Measurements from ENCODE around the gene METAP1D. TPM values are rescaled to one million over a fixed set of nuclear protein-coding genes. Genes with fewer than 3 reads are reported as not detected.

METAP1D gene
- total RNA-seq, 1 donor from 2014 or later, result 8.2 TPM

DNA sequence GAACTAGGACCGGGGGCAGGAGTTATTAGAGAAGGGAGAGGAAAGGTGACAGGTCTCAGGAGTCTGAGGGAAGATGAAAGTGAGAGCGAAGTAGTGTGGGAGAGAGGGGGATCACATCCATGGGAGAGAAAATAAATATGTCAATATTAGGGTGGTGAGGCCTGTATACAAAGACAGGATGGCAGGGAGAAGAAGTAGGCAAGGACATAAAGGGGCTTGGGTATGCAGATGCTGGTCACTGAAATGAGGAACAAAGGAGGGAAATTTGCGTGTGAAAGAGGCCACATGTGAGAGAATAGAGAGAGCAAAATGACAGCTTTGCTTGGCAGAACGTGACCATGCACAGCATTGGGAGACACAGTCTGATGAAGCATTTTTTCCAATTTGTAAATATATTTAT, 13.6 kb downstream of the METAP1D start:
- H3K4me2 ChIP-seq, result no peak overlapping the region
- H3K9me3 ChIP-seq (ENCODE audit: low read depth), result no peaks in the 10 kb centered on the region
- H2AFZ ChIP-seq (replicated peaks), result no peak overlapping the region
- H3K79me2 ChIP-seq (ENCODE audit: low read depth), result no peaks in the 10 kb centered on the region
- Mint-ChIP-seq H3K4me1 (peaks cover 15% of the 10 kb centered on the region), H3K36me3 (no peaks in the 10 kb centered on the region), H3K9me3 (no peaks in the 10 kb centered on the region), H3K4me3 (no peak overlapping the region), H3K27ac (no peak overlapping the region), H3K27me3 (ENCODE audit: insufficient read depth, low read depth) (peaks cover 2% of the 10 kb centered on the region)
- no peak overlapping the region for H3K4me3 ChIP-seq
- no peak for TF ChIP-seq EZH2phosphoT487 (IDR thresholded peaks at IDR 0.05)
- TF ChIP-seq, protein P1, sequence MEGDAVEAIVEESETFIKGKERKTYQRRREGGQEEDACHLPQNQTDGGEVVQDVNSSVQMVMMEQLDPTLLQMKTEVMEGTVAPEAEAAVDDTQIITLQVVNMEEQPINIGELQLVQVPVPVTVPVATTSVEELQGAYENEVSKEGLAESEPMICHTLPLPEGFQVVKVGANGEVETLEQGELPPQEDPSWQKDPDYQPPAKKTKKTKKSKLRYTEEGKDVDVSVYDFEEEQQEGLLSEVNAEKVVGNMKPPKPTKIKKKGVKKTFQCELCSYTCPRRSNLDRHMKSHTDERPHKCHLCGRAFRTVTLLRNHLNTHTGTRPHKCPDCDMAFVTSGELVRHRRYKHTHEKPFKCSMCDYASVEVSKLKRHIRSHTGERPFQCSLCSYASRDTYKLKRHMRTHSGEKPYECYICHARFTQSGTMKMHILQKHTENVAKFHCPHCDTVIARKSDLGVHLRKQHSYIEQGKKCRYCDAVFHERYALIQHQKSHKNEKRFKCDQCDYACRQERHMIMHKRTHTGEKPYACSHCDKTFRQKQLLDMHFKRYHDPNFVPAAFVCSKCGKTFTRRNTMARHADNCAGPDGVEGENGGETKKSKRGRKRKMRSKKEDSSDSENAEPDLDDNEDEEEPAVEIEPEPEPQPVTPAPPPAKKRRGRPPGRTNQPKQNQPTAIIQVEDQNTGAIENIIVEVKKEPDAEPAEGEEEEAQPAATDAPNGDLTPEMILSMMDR (IDR thresholded peaks at IDR 0.05), result no peak
- TF ChIP-seq EZH2 (IDR thresholded peaks at IDR 0.05), result no peak
- H3K27me3 ChIP-seq, result no peaks in the 10 kb centered on the region
- no peaks in the 10 kb centered on the region for H3F3A ChIP-seq (ENCODE audit: low read depth)
- no peak for DNase-seq (ENCODE audit: low spot score)
- no peaks in the 10 kb centered on the region for H4K20me1 ChIP-seq (ENCODE audit: low read depth)
- no peak overlapping the region for H3K27ac ChIP-seq
- H3K4me1 ChIP-seq, result no peaks in the 10 kb centered on the region
- H3K36me3 ChIP-seq, result no peaks in the 10 kb centered on the region
- H3K9ac ChIP-seq, result no peak overlapping the region

DNA sequence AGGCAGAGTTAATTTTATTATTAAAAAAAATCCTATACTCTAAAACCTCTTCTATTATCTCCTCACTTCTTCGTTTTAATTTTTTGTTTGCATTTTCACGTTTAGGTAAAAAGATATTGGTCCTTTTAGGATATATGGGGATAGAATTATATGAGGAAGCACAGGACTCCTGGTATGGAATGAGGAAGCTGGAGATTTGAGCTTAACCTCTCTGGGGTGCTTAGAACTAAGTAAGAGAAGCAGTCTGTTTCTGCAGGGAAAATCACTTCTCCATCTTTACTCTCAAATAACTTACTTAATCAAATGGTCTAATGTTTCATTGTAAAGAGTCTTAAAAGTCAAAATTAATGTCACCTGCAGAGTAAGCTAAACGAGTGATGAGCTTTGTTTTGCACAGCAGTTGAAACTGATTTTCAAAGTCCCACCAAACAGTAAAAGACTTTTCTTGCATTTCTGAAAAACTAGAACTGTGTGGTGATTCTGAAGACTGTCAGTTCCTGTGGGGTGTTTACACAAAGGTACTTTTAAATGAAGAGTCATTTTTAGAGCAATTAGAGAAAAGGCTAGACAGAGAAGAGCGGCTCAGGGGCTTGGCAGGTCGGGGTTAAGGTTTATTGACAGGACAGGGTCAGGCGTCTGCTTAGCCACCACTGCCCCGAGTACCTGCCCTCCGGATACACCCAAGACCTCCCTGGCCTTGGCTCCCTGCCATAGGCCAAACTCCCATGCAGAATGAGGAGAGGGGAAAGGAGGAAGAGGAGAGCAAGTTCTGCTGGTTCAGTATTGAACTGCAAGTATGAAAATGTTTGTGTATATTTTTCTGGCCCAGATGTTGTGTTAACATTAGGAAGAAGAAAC, 21.6 kb downstream of the METAP1D start:
- Mint-ChIP-seq H3K27ac (peak overlapping the region; percentile 7), H3K27me3 (ENCODE audit: insufficient read depth, low read depth) (no peaks in the 10 kb centered on the region), H3K36me3 (no peaks in the 10 kb centered on the region), H3K4me1 (peaks cover 14% of the 10 kb centered on the region), H3K4me3 (peak overlapping the region; percentile 12), H3K9me3 (no peaks in the 10 kb centered on the region)
- no peaks in the 10 kb centered on the region for H4K20me1 ChIP-seq (ENCODE audit: low read depth)
- H3K4me3 ChIP-seq, result no peak overlapping the region
- peaks cover 18% of the 10 kb centered on the region for H3K4me1 ChIP-seq
- H3F3A ChIP-seq (ENCODE audit: low read depth), result peaks cover 11% of the 10 kb centered on the region
- H3K27ac ChIP-seq, result no peak overlapping the region
- no peaks in the 10 kb centered on the region for H3K9me3 ChIP-seq (ENCODE audit: low read depth)
- no peak for DNase-seq (ENCODE audit: low spot score)
- no peaks in the 10 kb centered on the region for H3K27me3 ChIP-seq
- TF ChIP-seq EZH2phosphoT487 (IDR thresholded peaks at IDR 0.05), result no peak
- TF ChIP-seq, protein P1 (IDR thresholded peaks at IDR 0.05), result no peak
- TF ChIP-seq EZH2 (IDR thresholded peaks at IDR 0.05), result no peak
- H3K9ac ChIP-seq, result no peak overlapping the region
- H3K36me3 ChIP-seq, result no peaks in the 10 kb centered on the region
- no peaks in the 10 kb centered on the region for H3K79me2 ChIP-seq (ENCODE audit: low read depth)
- H3K4me2 ChIP-seq, result peak overlapping the region; percentile 17
- no peak overlapping the region for H2AFZ ChIP-seq (replicated peaks)

DNA sequence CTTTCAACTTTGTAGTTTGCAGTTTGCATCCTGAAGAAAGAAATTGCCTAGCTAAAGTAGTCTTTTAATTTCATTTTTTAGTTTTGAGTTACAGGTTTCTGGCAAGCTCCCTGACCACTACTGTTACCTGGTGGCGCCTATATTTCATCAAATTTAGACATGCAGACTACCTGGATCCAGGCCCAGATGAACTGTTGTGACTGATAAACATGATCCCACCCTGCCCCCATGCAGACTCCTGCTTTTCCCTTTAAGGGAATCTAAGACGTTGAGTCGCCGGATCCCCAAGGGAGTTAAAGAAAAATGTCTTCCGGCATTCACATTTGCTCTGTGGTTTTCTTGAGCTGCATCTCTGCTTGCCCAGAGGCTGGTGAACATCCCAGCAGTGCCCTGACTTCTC, 22.2 kb downstream of the METAP1D start:
- Histone ChIP-seq H3F3A (ENCODE audit: low read depth) (peaks cover 11% of the 10 kb centered on the region), H3K79me2 (ENCODE audit: low read depth) (no peaks in the 10 kb centered on the region), H4K20me1 (ENCODE audit: low read depth) (no peaks in the 10 kb centered on the region), H3K4me3 (no peak overlapping the region), H3K9me3 (ENCODE audit: low read depth) (no peaks in the 10 kb centered on the region), H3K27me3 (no peaks in the 10 kb centered on the region), H3K4me2 (peak overlapping the region; percentile 17), H3K4me1 (peaks cover 18% of the 10 kb centered on the region), H3K27ac (no peak overlapping the region), H3K9ac (no peak overlapping the region), H2AFZ (replicated peaks) (no peak overlapping the region), H3K36me3 (no peaks in the 10 kb centered on the region)
- Mint-ChIP-seq H3K4me3 (peak overlapping the region; percentile 61), H3K4me1 (peaks cover 14% of the 10 kb centered on the region), H3K36me3 (no peaks in the 10 kb centered on the region), H3K27me3 (ENCODE audit: insufficient read depth, low read depth) (no peaks in the 10 kb centered on the region), H3K9me3 (no peaks in the 10 kb centered on the region), H3K27ac (no peak overlapping the region)
- TF ChIP-seq, protein P1 (IDR thresholded peaks at IDR 0.05), result no peak
- TF ChIP-seq EZH2 (IDR thresholded peaks at IDR 0.05) (no peak), EZH2phosphoT487 (IDR thresholded peaks at IDR 0.05) (no peak)
- peak; percentile 32 for DNase-seq (ENCODE audit: low spot score)

Data from neural progenitor cell (in vitro differentiated cells).